GM18511 (cell line): Measurements from ENCODE around the gene SYT7.

Experiments
- ATAC-seq: cut with Tn5 transposase; IDR thresholded peaks from one replicate; pipeline ENCODE4 v1.9.1; 2021; ENCODE audit warnings: mild to moderate bottlenecking, moderate library complexity; ENCODE audit not compliant: unreplicated experiment

SYT7 gene

GRCh38 chr11:61503135-61503770, 77.6 kb downstream of the SYT7 start:
- no peak for ATAC-seq

GRCh38 chr11:61502522-61502921, 78.4 kb downstream of the SYT7 start:
- no peak for ATAC-seq

DNA sequence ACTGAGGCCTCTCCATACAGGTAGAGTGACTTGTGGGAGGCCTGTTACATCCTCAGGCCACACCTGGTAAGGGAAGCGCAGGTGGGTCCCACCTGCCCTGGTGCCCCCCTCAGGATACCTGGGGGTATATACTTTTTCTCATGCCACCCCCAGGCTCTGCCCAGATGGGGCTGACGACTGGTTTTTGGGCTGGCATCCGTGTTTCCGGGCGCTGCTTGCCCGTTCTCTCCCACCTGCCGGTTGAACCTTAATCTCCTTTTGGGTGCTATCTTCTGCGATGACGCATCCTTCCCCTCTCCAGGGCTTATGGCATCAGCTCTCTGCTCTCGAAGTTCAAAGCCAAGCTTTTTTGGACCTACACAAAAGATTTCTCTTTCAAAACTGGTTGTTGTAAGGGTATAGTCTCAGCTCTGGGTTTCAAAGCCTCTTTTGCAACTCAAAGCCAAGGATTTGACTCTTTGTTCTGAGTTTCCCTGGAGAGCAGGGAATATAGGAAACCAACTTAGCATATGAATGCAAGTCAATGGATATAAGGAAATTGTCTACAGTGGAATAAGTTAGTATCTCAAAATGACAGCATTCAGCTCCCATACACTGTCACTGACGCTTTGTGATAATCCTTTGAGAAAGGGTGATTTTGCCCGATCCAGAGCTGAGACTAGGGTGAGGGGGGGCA, 80.9 kb downstream of the SYT7 start:
- no peak for ATAC-seq

DNA sequence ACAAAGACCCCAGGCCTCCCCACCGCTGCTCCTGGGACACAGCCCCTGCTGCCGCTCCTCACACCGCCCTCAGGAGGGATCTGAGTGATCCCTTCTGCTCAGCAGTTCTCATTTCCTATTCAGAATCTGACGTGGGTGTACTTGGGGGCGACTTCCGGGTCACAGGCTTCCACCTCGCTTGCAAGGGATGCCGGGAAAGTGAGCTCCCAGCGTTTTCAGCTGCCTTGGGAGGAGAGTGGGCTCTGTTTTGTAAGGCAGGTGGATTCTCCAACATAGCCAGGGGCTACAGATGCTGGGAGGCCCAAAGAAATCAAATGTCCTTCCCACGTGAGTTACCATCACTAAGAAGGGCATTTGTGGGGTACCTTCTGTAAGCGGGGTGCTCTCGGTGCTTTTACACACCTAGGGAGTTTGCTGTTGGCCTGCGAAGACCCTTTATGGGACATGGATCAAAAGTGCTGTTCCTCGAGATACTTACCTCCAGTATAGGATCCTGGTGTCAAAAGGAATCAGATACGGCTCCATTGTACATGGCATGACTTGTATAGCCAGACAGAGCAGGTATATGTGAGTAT, 82.0 kb downstream of the SYT7 start:
- no peak for ATAC-seq

- no peak for ATAC-seq
These were observed 83.0 kb downstream of the SYT7 start for GRCh38 chr11:61497876-61498275.

GRCh38 chr11:61497473-61497872, 83.4 kb downstream of the SYT7 start:
- no peak for ATAC-seq

GRCh38 chr11:61496602-61497400, 84.1 kb downstream of the SYT7 start:
- no peak for ATAC-seq

DNA sequence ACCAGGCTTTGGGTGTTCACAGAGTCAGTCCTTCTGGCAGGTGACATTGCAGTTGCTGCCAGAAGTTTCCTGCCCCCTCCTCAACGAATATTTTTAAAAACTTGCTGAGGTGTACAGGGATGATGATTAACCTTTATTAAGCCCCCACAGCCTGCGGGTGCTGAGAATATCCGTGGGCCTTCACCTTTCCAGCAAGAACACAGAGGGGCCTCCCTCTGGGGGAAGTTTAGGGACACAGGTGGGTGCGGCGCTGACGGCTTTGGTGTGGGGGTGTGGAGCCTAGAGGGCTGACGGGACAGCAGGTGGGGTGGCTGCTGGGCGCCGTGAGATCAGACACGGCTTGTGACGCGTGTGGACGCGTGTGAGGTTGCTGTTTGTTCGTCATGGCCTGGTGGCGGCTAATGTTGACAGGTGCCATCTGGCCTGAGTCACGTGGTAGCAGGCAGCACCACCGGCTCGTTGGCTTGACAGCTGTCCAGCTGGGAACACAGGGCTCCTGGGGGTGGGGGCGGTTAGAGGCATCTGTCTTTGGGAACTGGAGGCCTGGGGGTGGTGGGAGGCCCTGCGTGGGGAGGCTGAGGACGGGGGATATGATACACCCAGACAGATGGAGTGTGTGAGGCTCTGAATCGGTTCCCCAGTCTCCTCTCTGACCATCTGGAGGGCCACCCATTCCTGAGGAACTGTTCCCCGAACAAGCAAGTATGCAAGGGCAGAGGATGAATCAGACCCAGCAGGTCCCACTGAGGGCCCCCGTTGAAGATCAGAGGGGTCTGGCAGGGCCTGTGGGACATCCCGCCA, 84.9 kb downstream of the SYT7 start:
- no peak for ATAC-seq

DNA sequence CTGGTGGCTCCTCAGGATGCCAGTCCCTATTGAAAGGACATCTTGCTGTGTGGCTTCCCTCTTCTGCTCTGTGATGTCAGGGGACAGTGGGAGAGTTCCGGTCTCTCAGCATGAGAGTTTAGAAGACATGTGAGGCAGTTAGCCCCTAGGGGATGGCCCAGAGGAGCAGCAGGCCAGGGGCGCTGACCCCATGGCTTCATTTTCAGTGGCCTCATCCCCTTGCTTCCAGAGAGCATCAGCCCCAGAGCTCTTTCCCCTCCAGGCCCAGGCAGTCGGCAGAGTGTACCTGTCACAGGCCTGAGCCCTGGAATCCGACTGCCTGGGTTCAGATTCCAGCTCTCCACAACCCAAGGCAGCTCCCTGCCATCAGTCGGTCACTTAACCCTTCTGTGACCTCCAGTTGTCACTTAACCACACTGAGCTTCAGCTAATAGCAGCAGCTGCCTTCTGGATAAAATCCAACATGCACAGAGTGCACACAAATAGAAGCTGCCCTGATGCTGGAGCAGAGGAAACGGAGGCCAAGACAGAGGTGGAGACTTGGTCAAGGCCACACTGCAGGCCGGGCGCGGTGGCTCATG, 86.4 kb downstream of the SYT7 start:
- ATAC-seq = no peak

- ATAC-seq = no peak
These were observed 89.0 kb downstream of the SYT7 start for GRCh38 chr11:61491736-61492395.

DNA sequence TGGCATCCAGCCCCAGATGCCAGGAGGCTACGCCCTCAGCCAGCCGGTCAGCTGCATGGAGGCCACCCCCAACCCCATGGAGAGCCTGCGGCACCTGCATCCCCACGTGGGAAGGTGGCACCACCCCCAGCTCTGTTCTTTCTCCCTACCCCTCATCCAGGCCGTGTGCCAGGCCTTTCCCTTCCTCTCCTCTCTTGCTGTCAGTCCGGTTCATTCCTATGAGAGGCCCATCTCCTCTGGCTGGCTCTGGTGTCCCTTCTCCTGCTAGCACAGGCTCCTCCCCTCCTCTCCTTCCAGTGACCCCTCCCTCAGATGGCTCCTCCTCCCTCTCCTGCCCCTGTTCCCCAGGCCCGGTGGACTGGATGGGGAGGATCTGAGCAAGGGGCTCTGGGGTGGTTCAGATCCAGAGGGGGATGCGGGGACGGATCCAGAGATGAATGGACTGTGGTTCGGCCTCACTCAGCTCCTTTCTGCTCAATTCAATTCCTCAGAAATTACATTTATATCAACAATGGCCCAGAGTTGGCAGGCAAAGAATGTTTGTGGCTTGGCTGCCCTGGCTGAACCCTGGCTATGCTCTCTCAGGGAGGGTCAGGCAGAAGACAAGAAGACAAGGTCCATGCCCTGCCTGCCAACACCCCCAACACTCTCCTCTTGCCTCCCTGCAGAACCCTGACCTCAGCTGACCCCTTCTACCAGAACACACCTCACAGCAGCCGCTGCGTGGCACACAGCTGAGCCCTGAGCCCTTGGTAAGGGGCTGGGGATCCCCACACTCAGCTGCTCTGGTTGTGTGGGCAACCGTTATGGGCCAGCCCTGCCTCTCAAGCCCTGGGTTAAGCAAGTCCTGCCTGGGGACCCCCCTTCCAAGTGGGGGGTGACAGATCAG, 90.8 kb downstream of the SYT7 start:
- ATAC-seq = no peak

DNA sequence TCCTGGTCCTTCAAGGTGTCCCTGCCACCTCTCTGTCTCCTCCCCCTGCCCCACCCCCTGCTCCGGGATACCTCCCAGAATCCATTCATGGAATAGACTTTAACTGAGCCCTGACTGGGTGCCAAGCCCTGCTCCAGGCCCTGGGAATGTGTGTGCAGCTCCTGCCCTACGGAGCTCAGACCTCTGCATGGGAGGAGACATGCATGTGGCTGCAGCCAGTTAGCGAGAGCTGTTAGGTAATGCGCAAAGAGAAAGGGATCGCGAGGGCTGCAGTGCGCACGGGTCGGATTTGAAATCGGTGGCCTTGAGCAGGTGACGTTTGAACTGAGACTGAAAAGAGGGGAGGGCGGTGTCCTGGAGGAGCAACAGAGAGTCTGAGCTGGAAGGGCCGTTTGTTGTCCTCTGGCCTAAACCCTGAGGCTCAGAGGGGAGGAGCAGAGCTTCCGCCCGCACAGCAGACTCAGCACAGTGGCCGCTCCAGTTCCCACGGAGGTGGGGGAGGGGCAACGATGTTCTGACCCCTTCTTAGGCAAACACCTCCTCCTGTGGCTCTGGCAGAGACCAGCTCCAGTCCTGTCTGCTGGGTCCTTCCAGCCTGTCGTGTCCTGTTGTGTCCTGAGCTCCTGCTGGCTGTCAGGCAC, 92.1 kb downstream of the SYT7 start:
- ATAC-seq = no peak

- no peak for ATAC-seq
These were observed 93.4 kb downstream of the SYT7 start for GRCh38 chr11:61487342-61488025.

GRCh38 chr11:61486779-61487178, 94.1 kb downstream of the SYT7 start:
- ATAC-seq = no peak

DNA sequence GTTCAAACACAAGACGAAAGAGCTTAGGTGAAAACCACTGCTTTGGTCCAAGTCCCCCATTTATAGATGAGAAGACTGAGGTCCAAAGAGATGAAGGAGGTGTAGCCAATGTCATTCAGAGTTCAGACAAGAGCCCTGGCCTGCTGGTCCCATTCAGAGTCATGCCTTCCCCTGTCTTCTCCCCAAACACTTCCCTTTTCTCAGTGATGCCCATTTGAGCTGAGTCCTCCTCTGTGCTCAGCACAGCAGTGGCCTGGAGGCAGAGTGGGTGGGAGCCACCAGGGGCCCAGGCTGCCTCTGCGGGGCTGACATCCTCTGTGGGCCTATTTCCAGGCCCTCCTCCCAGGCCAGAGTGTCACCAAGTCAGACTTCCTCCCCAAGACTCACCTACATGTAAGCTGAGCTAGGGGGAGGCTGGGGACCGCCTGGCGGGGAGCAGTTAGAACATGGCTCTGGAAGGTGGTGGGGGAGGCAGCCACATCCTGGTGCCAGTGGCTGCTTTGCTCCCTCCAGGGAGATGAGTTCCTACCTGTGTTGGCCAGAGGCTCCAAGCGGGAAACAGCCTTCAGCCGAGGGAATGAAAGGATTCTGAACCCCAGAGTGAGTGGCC, 94.8 kb downstream of the SYT7 start:
- ATAC-seq = no peak

DNA sequence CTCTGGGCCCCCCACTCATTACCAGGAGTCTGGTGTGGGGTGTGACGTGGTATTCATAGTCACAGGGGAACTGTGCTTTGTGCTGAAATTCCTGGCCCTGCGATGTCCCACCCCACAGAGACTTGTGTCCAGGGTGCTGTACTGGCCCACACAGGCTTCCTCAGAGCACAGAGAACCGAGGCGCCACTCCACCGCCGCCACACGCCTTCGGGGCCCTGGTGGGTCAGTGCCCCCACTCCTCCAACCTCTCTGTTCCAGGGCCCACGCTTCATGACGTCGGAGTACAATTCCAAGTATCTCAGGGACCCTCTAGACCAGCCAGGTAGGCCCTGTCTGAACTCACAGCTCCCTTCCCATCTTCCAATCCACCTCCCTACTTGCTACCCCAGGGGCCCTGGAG, 95.8 kb downstream of the SYT7 start:
- ATAC-seq = no peak

GRCh38 chr11:61484541-61484940, 96.3 kb downstream of the SYT7 start:
- ATAC-seq = no peak

GRCh38 chr11:61482513-61482912, 98.4 kb downstream of the SYT7 start:
- no peak for ATAC-seq
